ENCODE measurements around the gene DPM1.
A peak's percentile ranks its signal among the peaks of the same experiment; 100 is the strongest.

Gene DPM1

GRCh38 chr20:50919567-50919966 is 38.8 kb downstream of the DPM1 start:
- intact Hi-C loops (cut with DNase I; ENCODE audit: low total_unique reads) = no loop called here
- peaks cover 0 to 4% (median 0%) of the 10 kb centered on the region in 3 donors for H3K36me3 ChIP-seq
- DNase-seq = peak in 1 of 2 donors; percentile 36
- no peak for TF ChIP-seq CTCF (IDR thresholded peaks at IDR 0.05)
- peak overlapping the region in 1 of 2 donors; percentile 23 for H3K27ac ChIP-seq
- H3K4me3 ChIP-seq = no peak overlapping the region
- no peaks in the 10 kb centered on the region for H3K9me3 ChIP-seq
- H3K27me3 ChIP-seq = no peaks in the 10 kb centered on the region
- H3K4me1 ChIP-seq = peaks cover 0 to 100% (median 57%) of the 10 kb centered on the region in 4 donors

- no peaks in the 10 kb centered on the region for H3K36me3 ChIP-seq
- DNase-seq = no peak
- peak overlapping the region in 1 of 2 donors; percentile 8 for H3K27ac ChIP-seq
- H3K4me1 ChIP-seq = peaks cover 0 to 100% (median 62%) of the 10 kb centered on the region in 4 donors
- no peak overlapping the region for H3K4me3 ChIP-seq
- intact Hi-C loops (cut with DNase I; ENCODE audit: low total_unique reads) = no loop called here
- no peaks in the 10 kb centered on the region for H3K9me3 ChIP-seq
- TF ChIP-seq CTCF (IDR thresholded peaks at IDR 0.05) = no peak
- H3K27me3 ChIP-seq = no peaks in the 10 kb centered on the region
Measured at GRCh38 chr20:50918403-50918802, 39.9 kb downstream of the DPM1 start.

- peaks cover 0 to 99% (median 56%) of the 10 kb centered on the region in 4 donors for H3K4me1 ChIP-seq
- H3K9me3 ChIP-seq = no peaks in the 10 kb centered on the region
- H3K27me3 ChIP-seq = no peaks in the 10 kb centered on the region
- intact Hi-C loops (cut with DNase I; ENCODE audit: low total_unique reads) = no loop called here
- no peak overlapping the region for H3K4me3 ChIP-seq
- no peak for DNase-seq
- no peaks in the 10 kb centered on the region for H3K36me3 ChIP-seq
- TF ChIP-seq CTCF (IDR thresholded peaks at IDR 0.05) = no peak
- peak overlapping the region; percentile 43 to 44 for H3K27ac ChIP-seq
Measured at GRCh38 chr20:50916934-50917333, 41.4 kb downstream of the DPM1 start.

GRCh38 chr20:50916257-50916656 is 42.1 kb downstream of the DPM1 start:
- peaks cover 0 to 99% (median 50%) of the 10 kb centered on the region in 4 donors for H3K4me1 ChIP-seq
- no peak for DNase-seq
- H3K4me3 ChIP-seq = no peak overlapping the region
- no peaks in the 10 kb centered on the region for H3K27me3 ChIP-seq
- intact Hi-C loops (cut with DNase I; ENCODE audit: low total_unique reads) = no loop called here
- H3K36me3 ChIP-seq = no peaks in the 10 kb centered on the region
- no peak for TF ChIP-seq CTCF (IDR thresholded peaks at IDR 0.05)
- no peaks in the 10 kb centered on the region for H3K9me3 ChIP-seq
- peak overlapping the region; percentile 43 to 44 for H3K27ac ChIP-seq

GRCh38 chr20:50915424-50915823 is 42.9 kb downstream of the DPM1 start:
- H3K36me3 ChIP-seq = no peaks in the 10 kb centered on the region
- H3K4me1 ChIP-seq = peaks cover 0 to 99% (median 50%) of the 10 kb centered on the region in 4 donors
- TF ChIP-seq CTCF (IDR thresholded peaks at IDR 0.05) = no peak
- H3K4me3 ChIP-seq = no peak overlapping the region
- DNase-seq = no peak
- no peaks in the 10 kb centered on the region for H3K9me3 ChIP-seq
- intact Hi-C loops (cut with DNase I; ENCODE audit: low total_unique reads) = no loop called here
- H3K27ac ChIP-seq = peak overlapping the region in 1 of 2 donors; percentile 43
- no peaks in the 10 kb centered on the region for H3K27me3 ChIP-seq

Measured in tibial artery (tissue), 4 donors.